MM.1S (cell line): Measurements from ENCODE around the gene UBE2G2.

Experiments used
- EZH2 ChIP-seq: fragments of 300-600 bp; sonication (generic); optimal IDR thresholded peaks from 2 replicates; pipeline ENCODE3; 2017; ENCODE audit warnings: low read depth, mild to moderate bottlenecking, antibody characterized with exemption, low read length, mixed read lengths
- TF ChIP-seq, protein P1 (sequence below): fragments of 300-600 bp; sonication (generic); IDR thresholded peaks from 2 replicates; pipeline ENCODE4 v1.5.1; 2016; ENCODE audit warnings: antibody characterized with exemption, low read length, mixed read lengths

DNA sequence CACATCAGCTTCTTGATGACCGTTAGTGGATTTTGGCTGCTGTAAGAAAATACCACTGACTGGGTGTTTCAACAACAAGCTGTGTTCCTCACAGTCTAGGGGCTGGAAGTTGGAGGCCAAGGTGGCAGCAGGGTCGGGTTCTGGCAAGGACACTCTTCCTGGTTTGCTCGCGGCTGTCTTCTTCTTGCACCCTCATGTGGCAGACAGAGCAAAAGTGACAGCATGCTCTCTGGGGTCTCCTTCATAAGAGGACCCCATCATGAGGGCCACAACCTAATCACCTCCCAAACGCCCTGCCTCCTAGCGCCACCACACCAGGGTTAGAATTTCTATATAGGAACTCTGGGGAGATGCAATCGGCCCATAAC is 71.6 kb downstream of the UBE2G2 start:
- TF ChIP-seq, protein P1, sequence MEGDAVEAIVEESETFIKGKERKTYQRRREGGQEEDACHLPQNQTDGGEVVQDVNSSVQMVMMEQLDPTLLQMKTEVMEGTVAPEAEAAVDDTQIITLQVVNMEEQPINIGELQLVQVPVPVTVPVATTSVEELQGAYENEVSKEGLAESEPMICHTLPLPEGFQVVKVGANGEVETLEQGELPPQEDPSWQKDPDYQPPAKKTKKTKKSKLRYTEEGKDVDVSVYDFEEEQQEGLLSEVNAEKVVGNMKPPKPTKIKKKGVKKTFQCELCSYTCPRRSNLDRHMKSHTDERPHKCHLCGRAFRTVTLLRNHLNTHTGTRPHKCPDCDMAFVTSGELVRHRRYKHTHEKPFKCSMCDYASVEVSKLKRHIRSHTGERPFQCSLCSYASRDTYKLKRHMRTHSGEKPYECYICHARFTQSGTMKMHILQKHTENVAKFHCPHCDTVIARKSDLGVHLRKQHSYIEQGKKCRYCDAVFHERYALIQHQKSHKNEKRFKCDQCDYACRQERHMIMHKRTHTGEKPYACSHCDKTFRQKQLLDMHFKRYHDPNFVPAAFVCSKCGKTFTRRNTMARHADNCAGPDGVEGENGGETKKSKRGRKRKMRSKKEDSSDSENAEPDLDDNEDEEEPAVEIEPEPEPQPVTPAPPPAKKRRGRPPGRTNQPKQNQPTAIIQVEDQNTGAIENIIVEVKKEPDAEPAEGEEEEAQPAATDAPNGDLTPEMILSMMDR = no peak
- no peak for TF ChIP-seq EZH2
